CD4-positive, alpha-beta T cell (primary cell): ENCODE results near the gene TUBB. TPM values are rescaled to one million over a fixed set of nuclear protein-coding genes. Genes with fewer than 3 reads are reported as not detected.
A peak's percentile ranks its signal among the peaks of the same experiment; 100 is the strongest.

ENCODE experiments used
- ATAC-seq: fragments of 200-7000 bp; cut with Tn5 transposase; one replicate; pipeline ENCODE4 v1.10.0; 2022; ENCODE audit warnings: mild to moderate bottlenecking; ENCODE audit not compliant: poor library complexity
- CTCF ChIA-PET: fragments of 350-600 bp; sonication (Branson Sonifier 250); formaldehyde crosslinking; loops from one replicate; lab custom pipeline; 2021; ENCODE audit warnings: antibody characterized with exemption, inconsistent platforms; lab: Charles Lee
- POLR2A ChIA-PET: fragments of 350-600 bp; sonication (Branson Sonifier 250); formaldehyde crosslinking; loops from one replicate; lab custom pipeline; 2021; ENCODE audit warnings: antibody characterized with exemption, inconsistent platforms; lab: Charles Lee
- DNase-seq, 14 experiments: peaks; one replicate each; pipeline ENCODE4 v3.0.0-alpha.2; 2013 to 2020; ENCODE audit warnings: mixed read lengths in 2 of 14
- H3K27ac ChIP-seq, 2 donors: one replicate each; pipeline versions ENCODE4 v1.5.1 to v1.7.0; 2013; ENCODE audit warnings: low read length in 2 of 2, low read depth in 1 of 2, mild to moderate bottlenecking in 1 of 2
- H3K27me3 ChIP-seq, 2 experiments: 1 replicate in 1 of 2; 2 replicates in 1 of 2; pipeline versions ENCODE4 v1.6.1 to v1.7.0; 2013; ENCODE audit warnings: low read length in 2 of 2, control low read depth in 1 of 2, mild to moderate bottlenecking in 1 of 2, moderate library complexity in 1 of 2; ENCODE audit not compliant: insufficient read depth in 2 of 2, control insufficient read depth in 1 of 2
- H3K36me3 ChIP-seq: one replicate; pipeline ENCODE4 v1.6.1; 2013; ENCODE audit warnings: low read length, control low read depth; ENCODE audit not compliant: insufficient read depth
- H3K4me1 ChIP-seq: one replicate; pipeline ENCODE4 v1.6.1; 2013; ENCODE audit warnings: low read length, control low read depth; ENCODE audit not compliant: insufficient read depth
- H3K4me3 ChIP-seq: one replicate; pipeline ENCODE4 v1.5.1; 2013; ENCODE audit warnings: mild to moderate bottlenecking, low read length, moderate library complexity
- H3K9me3 ChIP-seq, 2 experiments: 1 replicate in 1 of 2; 2 replicates in 1 of 2; pipeline versions ENCODE4 v1.6.1 to v1.7.0; 2013; ENCODE audit warnings: low read length in 2 of 2, mild to moderate bottlenecking in 2 of 2, control low read depth in 1 of 2, moderate library complexity in 1 of 2; ENCODE audit not compliant: control insufficient read depth in 1 of 2, insufficient read depth in 1 of 2
- H3K27ac Mint-ChIP-seq: one replicate; pipeline ENCODE4 v1.8.0; 2020; ENCODE audit warnings: mixed read lengths
- H3K27me3 Mint-ChIP-seq: one replicate; pipeline ENCODE4 v1.8.0; 2021; ENCODE audit warnings: mixed read lengths
- H3K36me3 Mint-ChIP-seq: one replicate; pipeline ENCODE4 v1.8.0; 2021; ENCODE audit warnings: low read depth, mixed read lengths
- H3K4me1 Mint-ChIP-seq: one replicate; pipeline ENCODE4 v1.8.0; 2021; ENCODE audit warnings: low read depth, mixed read lengths
- H3K4me3 Mint-ChIP-seq: one replicate; pipeline ENCODE4 v1.8.0; 2020; ENCODE audit warnings: mild to moderate bottlenecking, mixed read lengths
- H3K9me3 Mint-ChIP-seq: one replicate; pipeline ENCODE4 v1.8.0; 2020; ENCODE audit warnings: mixed read lengths
- intact Hi-C, 2 experiments: fragments of 100-400 bp; cut with DNase I in 1 of 2; cut with micrococcal nuclease in 1 of 2; formaldehyde crosslinking; loops; one replicate each; pipeline versions ENCODE4 v1.15.1 to v1.9.0; 2023 to 2025; cut with DNase I, micrococcal nuclease
- total RNA-seq, 174 experiments: library from RNA in 2 of 174; stranded (reverse) in 2 of 174; gene quantifications; one replicate each; pipeline ENCODE4 v1.2.3 and lab custom pipeline; 2021 to 2026
- TF ChIP-seq, protein P1 (sequence below): fragments of 200-600 bp; IDR thresholded peaks from one replicate; pipeline ENCODE4 v1.8.0; 2022; ENCODE audit warnings: antibody characterized with exemption, mild to moderate bottlenecking

Gene TUBB
- total RNA-seq, 2 experiments from 2014 or later, result 76.0 to 78.4 TPM

GRCh38 chr6:30724906-30725667 lies 4.9 kb downstream of the TUBB start:
- ChIA-PET POLR2A (interaction anchor here (7.5 to 11.0 kb wide), 2 partner anchors 11 to 43 kb away, joined by 54 to 381 read pairs; no protein-coding TSS in a partner anchor), CTCF (interaction anchor here (0.6 to 20.2 kb wide), 2 partner anchors 46 to 58 kb away, joined by 3 to 526 read pairs; partner anchors contain the start of gene DHX16)
- no peaks in the 10 kb centered on the region for H3K27me3 ChIP-seq
- Mint-ChIP-seq H3K36me3 (peaks cover 83% of the 10 kb centered on the region), H3K4me3 (peak overlapping the region; percentile 42), H3K27ac (peak overlapping the region; percentile 95), H3K9me3 (no peaks in the 10 kb centered on the region), H3K27me3 (no peaks in the 10 kb centered on the region), H3K4me1 (peaks cover 62% of the 10 kb centered on the region)
- peaks cover 47% of the 10 kb centered on the region for H3K4me1 ChIP-seq
- TF ChIP-seq, protein P1, sequence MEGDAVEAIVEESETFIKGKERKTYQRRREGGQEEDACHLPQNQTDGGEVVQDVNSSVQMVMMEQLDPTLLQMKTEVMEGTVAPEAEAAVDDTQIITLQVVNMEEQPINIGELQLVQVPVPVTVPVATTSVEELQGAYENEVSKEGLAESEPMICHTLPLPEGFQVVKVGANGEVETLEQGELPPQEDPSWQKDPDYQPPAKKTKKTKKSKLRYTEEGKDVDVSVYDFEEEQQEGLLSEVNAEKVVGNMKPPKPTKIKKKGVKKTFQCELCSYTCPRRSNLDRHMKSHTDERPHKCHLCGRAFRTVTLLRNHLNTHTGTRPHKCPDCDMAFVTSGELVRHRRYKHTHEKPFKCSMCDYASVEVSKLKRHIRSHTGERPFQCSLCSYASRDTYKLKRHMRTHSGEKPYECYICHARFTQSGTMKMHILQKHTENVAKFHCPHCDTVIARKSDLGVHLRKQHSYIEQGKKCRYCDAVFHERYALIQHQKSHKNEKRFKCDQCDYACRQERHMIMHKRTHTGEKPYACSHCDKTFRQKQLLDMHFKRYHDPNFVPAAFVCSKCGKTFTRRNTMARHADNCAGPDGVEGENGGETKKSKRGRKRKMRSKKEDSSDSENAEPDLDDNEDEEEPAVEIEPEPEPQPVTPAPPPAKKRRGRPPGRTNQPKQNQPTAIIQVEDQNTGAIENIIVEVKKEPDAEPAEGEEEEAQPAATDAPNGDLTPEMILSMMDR, result no peak
- ATAC-seq (no peak), DNase-seq (no peak)
- H3K4me3 ChIP-seq, result no peak overlapping the region
- peaks cover 71% of the 10 kb centered on the region for H3K36me3 ChIP-seq
- intact Hi-C loops, result loop anchor here (5.0 kb wide), 2 partner anchors 153 to 183 kb away; partner anchors contain the start of gene ABCF1 (in 1 of the 2)
- H3K9me3 ChIP-seq, result no peaks in the 10 kb centered on the region
- H3K27ac ChIP-seq, result no peak overlapping the region

- H3K36me3 Mint-ChIP-seq, result peaks cover 83% of the 10 kb centered on the region
- DNase-seq (no peak), ATAC-seq (no peak)
- peak overlapping the region; percentile 20 for H3K4me3 Mint-ChIP-seq
- no peaks in the 10 kb centered on the region for H3K9me3 ChIP-seq
- H3K27me3 Mint-ChIP-seq, result no peaks in the 10 kb centered on the region
- H3K27me3 ChIP-seq, result no peaks in the 10 kb centered on the region
- peak overlapping the region; percentile 95 for H3K27ac Mint-ChIP-seq
- TF ChIP-seq, protein P1, result no peak
- no peak overlapping the region for H3K4me3 ChIP-seq
- H3K4me1 ChIP-seq, result peaks cover 55% of the 10 kb centered on the region
- no peaks in the 10 kb centered on the region for H3K9me3 Mint-ChIP-seq
- ChIA-PET CTCF (interaction anchor here (1.9 to 20.2 kb wide), 2 partner anchors 47 to 272 kb away, joined by 4 to 526 read pairs; partner anchors contain the start of gene DHX16), POLR2A (interaction anchor here (1.2 to 11.0 kb wide), 4 partner anchors 8 to 155 kb away, joined by 3 to 381 read pairs (median 30); partner anchors contain the start of genes ABCF1 and MDC1)
- H3K36me3 ChIP-seq, result peaks cover 76% of the 10 kb centered on the region
- intact Hi-C loops, result no loop called here
- peaks cover 67% of the 10 kb centered on the region for H3K4me1 Mint-ChIP-seq
- peak overlapping the region in 1 of 2 donors; percentile 5 for H3K27ac ChIP-seq
These were observed 5.8 kb downstream of the TUBB start for GRCh38 chr6:30725713-30726505.
